NCI-H510A treated with DMSO at 0.1 percent for 48 hours (cell line): ENCODE measurements around the gene ZNF697.
"Not testable (repeated sequence)": the region's sequence is repeated elsewhere in the genome, so short reads cannot be mapped to it uniquely, and the experiment has no call there.

ENCODE experiments used
- DNase-seq: peaks from one replicate; lab custom pipeline; 2025; lab: John Stamatoyannopoulos, UW

The ZNF697 gene

DNA sequence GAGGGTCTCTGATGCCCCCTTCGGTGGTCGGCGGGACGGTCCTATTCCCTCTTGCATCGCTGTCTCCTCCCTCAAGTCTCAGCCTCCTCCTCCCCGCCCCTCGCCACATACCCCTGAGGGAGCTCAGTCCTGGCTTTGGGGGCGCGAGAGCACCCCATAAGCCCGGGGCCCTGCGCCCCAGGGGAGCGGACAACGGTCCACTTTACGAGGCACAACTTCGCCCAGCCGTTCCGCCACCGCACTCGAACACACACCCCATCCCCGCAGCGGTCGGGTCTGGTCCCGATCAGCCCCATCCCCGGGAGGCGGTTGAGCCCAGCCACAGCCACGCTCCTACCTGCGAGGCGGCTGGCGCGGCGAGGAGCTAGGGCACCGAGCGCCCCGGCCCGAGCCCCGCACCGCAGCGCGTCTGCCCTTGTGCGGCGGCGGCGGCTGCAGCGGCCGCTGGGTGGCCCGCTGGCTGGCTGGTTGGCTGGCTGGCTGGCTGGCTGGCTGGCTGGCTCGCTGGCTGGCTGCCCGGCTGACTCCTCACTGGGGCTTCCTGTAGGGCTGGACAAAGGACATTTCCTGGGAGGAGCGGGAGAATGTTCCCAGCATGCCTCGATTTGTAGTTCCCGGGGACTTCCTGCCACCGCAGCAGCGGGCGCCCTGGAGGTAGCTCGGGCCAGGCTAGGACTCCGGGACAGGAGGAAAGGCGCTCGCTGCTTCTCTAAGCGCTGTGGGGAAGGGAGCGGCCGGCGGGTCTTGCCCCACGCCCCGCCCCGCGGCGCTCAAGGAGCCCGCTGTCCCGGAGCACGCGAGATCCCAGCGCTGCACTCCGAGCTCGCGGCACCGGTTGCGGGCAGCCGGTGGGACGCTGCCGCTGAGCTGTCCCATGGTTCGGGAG lies at the start of gene ZNF697:
Gene ZNF697, minus strand, starts transcription at position 533 of the 886 bp plus-strand sequence. CDS start 22,166 bp downstream, outside the sequence.
- DNase-seq = peak; percentile 88

DNA sequence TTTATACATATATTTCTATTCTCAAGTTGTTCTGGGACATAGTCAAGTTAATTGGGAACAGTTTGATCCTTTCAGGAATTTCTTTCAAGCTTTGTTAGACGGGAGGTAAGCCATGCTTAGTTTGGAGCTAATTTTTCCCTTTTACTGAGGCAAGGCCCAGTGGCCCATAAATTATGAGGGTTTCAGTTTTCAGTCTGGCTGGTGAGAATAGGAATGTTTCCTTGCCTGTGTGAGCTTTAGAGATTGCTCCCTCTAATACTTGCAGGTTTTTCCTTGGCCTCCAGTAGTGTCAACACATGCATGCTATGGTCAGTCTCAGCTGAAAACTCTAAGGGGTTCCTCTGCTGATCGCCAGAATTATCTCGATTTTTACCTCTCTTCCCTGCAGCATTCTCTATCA lies 49.5 kb upstream of the ZNF697 start:
- no peak for DNase-seq

DNA sequence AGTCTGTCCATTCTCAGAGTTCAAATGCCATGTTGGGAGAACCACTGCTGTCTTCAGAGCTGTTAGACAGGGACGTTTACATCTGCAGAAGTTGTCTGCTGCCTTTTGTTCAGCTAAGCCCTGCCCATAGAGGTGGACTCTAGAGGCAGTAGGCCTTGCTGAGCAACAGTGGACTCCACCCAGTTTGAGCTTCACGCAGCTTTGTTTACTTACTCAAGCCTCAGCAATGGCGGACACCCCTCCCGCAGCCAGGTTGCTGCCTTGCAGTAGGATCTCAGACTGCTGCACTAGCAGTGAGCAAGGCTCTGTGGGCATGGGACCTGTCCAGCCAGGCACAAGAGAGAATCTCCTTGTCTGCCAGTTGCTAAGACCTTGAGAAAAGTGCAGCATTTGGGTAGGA lies 48.8 kb upstream of the ZNF697 start:
- not testable (repeated sequence) for DNase-seq

DNA sequence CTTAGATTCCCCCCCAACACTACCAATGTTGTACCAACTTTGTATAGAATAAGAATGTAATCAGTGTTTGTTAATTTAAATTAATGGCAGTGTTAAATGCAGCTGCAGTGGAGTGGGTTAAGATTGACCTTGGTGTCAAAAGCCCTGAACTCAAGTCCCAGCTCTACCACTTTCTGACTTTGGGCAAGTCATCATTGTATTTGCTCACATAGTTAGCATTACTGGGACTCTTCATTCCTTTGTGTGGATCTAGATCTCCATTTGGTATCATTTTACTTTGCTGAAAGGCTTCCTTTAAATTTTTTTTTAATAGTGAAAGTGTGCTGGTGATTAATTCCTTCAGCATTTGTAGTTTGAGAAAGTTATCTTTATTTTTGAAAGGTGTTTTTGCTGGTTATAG lies 41.4 kb upstream of the ZNF697 start:
- DNase-seq = no peak

DNA sequence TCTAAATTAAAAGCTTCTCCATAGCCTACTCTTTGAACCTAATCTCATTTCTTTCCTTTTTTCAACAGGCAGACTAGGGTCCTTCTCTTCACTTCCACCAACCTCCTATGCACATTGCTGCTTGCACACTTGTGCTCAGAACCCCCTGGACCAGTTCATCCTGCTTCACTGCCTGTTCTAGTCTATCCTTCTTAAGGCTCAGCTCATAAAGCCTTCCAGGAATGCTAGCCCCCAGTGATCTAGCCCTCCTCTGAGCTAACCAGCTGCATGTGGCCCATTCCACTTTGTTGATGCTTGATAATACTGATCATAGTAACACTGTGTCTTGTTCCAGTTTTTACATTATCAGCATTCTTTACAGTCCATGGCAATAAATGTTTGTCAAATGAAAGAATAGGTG lies 40.7 kb upstream of the ZNF697 start:
- DNase-seq = no peak

DNA sequence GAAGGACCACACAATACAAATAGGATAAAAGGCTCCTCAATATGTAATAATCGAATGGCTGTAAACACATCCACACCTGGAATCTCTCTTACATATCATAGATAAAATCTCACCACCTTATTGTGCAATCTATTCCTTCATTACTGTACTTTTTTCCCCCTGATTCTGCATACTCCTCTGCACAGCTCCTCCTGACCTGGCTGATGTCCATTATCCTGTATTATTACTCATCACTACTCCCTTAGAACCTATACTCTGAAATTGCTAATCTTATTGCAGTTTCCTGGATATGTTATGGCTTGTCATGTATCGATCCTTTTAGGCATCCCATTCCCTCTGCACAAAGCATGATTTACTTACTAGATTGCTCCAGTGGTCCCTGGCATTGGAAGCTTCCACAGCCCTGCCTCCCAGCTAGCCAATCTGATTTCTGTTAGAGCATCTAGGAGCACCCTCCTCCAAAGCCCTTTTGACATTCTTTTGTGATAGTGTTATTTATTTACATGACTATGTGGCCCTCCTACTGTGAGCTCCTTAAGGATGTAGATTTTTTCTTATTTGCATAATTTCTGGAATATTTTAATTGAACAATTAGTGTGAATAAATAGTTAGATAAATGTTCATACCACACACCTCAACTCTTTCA lies 39.5 kb upstream of the ZNF697 start:
- DNase-seq = peak; percentile 15

DNA sequence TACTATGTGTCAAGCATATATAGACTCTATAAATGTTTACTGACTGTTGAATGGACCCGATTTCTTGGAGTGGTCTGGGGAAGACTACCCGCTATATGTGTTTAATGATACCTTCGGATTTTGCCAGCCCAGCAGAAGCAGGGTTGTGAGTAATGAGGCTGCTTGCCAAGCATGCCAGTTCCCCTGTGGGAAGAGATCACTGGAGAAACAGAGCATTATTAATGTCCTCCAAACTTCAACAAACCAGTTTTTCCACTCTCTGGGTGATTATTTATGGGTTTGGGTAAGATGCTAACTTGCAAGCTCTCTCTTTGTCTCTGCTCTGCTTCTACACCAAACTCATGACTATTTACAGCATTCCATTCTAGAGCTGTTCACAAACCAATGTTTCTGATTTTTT lies 38.6 kb upstream of the ZNF697 start:
- DNase-seq = peak; percentile 83

DNA sequence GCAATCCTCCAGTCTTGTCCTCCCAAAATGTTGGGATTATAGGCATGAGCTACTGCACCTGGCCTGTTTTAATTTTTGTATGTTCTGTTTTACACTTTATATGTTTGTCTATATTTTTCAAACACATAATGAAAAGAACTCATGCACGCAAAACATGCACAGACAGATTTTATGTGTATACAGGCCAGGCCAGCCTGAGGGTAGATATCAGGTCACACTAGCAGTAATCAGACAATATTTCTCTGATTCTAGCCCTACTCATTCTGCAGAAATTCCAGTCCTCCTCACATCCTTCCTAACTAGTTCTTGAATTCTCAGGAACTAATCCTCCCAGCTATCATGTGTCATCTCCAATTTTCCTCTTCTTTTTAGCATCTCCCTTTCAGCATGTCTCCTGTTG lies 35.8 kb upstream of the ZNF697 start:
- no peak for DNase-seq

DNA sequence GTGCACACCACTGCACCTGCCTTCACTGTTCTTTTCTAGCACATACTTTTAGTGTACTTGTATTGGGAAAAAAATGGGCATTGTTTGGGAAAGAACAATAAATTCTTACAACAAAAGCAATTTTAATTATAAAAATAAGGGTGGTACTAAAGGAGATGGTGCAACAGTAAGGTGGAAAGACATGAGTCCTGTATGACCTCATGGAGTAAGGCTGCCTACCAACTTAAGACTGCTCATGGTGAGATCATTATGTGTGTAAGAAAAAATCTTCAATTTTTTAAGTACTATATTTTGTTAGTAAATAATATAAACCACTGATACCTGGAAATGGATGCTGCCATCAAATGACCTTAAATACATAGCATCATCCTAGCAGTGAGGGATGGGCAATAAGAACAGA lies 34.1 kb upstream of the ZNF697 start:
- no peak for DNase-seq

DNA sequence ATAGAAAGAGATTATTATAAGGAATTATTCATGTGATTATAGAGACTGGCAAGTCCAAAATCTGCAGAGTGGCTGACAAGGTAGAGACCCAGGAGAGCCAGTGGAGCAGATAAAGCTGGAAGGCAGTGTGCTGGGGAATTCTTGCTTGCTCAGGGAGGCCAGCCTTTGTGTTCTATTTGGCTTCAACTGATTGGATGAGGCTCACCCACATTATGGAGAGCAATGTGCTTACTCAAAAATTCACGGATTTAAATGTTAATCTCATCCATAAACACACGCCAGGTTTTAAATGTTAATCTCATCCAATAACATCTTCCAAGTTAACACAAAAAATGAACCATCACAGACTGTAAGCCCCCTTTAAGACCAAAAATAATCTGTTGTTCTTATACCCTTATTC lies 33.5 kb upstream of the ZNF697 start:
- DNase-seq = no peak

DNA sequence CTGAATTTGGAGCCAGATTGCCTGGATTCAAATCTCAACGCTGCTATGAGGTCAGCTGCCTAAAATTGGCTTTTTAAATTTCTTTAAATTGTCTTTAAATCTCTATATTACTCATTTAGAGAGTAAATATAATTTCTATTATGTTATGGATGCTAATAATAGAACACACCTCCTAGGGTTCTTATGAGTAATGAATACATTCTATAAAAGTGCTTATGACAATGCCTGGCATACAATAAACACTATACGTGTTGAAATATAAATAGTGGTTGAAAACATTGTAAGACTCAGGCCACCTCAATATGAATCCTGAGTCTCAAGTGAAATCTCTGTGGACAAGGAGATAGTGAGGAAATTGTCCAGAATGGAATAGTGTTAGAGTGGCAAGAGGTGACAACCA lies 32.7 kb upstream of the ZNF697 start:
- no peak for DNase-seq

DNA sequence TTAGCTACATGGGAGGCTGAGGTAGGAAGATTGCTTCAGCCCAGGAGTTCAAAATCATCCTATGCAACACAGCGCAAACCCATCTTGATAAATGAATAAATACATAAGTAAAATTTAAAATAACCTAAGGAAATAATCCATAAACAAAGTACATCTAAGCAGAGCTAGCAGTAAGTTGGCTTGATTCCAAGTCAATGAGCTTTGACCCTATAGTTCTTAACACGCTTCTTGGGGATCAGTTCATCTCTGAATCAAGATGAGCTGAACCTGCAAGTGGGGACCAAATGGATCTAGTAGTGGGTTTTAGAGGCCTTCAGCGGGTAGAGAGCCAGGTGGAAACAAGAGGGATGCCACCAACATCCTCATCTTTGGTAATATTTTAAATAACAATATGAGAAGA lies 32.1 kb upstream of the ZNF697 start:
- DNase-seq = no peak

DNA sequence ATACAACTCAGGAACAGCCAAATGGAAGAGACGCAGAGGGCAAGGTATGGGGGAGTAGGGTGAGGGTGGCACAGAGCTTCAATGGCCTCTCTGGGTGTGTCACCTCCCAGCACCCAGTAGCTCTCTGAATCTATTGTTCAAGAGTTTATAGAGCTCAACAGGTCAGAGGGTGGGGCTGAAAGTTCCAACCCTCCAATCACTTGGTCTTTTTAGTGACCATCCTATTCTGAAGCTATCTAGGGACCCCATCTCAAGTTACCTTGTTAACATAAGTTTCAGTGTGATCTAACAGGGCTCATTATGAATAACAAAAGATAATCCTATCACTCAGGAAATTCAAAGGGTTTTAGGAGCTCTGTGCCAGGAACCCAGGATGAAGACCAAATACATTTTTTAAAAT lies 31.2 kb upstream of the ZNF697 start:
- DNase-seq = no peak

DNA sequence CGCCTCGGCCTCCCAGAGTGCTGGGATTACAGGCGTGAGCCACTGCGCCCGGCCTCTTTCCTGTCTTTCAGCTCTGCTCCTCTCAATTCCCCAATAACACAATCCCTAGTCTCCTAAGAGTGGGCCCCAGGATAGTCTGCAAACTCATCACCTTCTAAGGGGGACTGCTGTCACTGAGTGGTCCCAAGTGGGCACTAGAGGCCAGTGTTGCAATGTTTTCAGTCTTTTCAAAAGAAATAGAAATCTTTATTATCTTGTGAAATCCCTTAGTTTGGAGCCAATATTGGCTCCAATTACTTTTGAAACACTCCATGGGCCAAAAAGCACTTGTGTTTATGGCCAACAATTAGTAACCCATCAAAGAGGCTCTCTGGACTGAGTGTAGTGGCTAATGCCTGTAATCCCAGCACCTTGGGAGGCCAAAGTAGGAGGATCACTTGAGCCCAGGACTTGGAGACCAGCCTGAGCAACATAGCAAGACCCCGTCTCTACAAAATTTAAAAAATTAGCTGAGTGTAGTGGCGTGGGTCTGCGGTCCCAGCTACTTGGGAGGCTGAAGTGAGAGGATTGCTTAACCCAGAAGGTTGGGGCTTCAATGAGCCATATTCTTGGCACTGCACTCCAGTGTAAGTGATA lies 28.6 kb upstream of the ZNF697 start:
- DNase-seq = no peak

DNA sequence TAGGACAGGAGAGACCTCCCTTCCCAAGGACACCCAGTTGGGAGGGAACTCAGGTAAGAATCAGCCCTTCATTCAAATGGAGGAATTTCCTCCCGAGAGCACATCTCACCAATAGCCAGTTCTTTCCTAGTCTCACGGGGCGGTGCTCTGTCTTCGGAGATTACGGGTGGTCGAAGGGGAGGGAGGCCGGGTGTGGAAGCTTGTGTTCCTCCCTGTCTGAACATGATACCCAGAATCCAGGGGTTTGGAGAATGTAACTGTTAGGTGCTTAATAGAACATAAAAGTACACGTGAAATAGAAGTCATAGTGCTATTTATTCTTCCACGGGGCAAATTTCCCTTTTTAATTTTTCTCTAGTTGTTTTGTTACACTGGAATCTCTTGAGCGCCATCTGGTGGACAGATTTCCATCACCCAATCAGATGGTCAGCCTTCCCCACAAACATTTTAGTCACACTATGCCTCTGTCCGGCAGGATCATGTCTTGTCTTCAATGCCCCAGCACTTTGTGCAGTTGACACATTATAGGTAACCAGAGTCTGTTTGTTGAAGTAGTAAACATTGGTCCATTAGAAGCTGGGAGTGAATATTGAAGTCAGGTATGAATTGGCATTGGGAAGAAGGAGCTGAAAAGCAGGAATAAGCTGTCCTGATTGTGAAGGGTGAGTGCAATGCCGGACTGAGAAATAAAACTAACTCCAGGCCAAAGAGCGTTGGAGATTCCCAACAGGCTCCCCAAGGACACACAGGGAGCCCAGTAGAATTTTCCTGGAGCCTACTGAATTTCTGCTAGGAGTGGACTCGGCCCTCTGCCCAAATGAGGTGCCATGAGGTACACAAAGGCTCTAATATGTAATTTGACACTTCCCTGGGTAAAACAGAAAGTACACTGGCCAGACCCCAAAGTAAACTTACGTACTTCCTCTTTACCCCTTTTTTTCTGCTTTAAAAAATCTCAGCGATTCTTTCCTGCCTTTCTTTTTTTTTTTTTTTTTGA lies 27.6 kb upstream of the ZNF697 start:
- DNase-seq = peak; percentile 95

DNA sequence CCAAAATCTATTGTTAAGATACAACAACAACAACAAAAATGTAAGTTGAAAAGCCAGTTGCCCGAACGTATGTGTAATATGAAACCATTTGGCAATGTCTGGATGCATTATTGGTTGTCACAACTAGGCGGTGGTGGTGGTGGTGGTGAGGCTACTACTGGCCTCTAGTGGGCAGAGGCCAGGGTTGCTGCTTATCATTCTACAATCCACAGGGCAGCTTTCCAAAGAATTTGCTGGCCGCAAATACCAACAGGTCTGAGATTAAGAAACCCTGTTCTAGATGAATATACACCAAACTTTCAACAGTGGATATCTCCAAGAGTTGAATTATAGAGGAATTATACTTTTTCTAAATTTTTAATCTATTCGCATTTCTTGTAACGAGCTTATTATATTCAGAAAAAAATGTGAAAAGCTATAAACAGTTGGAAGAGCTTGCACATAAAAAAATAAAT lies 26.8 kb upstream of the ZNF697 start:
- DNase-seq = peak; percentile 73

DNA sequence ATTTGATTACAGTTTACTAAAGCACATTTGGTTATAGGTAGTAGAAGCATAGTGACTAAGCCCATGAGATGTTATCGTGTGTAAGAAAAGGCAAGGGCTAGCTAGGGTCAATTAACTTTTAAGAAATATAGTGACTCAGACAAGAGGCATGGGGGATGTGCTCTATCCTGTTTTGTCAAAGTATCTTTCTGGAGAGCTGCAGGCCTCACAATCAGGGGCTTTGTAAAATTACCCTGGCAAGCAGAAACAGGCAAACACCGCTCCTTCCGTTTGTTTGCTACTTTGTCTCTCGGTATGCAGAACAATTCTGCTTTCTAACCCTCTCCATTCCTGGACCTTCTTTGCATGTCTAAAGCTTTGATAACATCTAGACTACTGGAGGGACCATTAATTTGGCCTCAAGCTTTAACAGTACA lies 26.1 kb upstream of the ZNF697 start:
- no peak for DNase-seq

DNA sequence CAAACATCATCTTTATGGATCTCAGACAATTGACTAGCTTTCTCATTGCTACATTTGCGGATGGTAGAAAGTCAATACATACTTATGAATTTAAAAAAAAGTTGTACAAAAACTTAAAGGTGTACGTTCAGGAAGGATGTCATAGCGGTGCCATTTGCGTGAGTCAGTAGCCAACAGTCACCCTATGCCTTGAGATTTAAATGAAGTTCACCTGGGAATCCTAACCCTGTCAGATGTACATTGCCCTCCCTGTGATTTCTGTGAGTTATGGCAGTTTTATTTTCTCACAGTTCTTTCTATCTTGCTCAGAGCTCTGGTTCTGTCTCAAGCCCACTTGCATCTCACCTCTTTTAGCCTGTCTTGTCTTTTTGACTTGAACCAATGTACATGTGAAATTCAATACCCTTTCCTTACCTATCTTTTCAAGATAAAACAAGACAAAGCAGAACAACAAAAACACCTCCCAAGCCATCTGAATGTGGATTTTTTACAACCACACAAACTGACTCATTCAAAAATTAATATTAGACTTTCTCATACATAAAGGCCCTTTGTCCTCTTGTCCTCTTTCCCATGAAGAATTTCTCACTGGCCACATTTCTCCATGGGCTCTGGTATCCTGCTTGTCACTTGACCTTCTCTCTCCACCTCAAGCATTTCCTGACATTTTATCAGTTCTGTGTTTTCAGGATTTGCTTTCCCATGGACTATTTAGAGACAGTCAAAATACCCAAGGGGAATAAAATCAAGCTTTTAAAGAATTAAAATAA lies 25.3 kb upstream of the ZNF697 start:
- DNase-seq = no peak

DNA sequence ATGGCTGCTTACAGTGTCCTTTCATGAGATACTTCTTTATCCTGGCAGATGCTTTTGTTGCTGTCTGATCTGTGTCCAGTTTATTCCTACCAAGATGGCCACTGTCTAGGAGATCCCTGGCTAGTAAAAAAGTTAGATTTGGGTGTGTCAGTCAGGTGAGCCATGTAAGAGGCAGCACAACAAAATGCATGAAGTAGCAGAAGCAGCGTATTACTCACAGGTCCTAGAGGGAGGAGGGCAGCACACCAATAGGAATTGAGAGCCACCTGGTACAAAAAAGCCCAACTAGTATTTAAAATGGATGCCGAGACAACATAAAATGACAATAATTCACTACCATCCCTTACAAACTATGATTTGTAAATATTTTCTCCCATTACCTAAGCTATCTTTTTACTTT lies 22.8 kb upstream of the ZNF697 start:
- no peak for DNase-seq

DNA sequence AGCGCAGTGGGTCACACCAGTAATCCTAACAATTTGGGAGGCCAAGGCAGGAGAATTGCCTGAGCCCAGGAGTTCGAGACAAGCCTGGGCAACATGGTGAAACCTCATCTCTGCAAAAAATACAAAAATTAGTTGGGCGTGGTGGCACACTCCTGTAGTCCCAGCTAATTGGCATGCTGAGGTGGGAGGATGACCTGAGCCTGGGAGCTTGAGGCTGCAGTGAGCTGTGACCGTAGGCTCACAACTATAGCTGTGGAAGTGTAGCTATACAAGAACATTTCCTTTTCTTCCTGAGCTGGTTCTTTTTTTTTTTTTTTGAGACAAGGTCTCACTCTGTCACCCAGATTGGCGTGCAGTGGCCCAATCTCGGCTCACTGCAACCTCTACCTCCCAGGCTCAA lies 19.1 kb upstream of the ZNF697 start:
- no peak for DNase-seq

DNA sequence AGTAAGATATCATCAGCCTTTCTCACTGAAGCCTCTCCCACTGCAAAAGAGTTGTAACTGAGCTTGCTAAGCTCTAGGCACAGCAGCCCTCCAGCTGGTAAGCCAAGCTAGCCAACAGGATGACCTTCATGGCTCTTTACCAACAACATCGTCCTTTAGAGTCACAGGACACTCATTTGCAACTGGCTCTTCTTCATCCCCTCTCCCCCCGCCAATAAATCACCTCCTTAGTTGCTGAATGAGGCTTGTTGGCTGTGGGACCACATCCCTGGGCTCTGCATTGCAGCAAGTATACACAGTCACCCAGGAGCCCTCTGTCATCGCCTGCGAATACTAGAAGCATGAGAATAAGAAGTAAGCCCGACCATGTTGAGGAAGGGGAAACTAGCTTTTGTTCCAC lies 16.0 kb upstream of the ZNF697 start:
- no peak for DNase-seq
